Activated naive CD4-positive, alpha-beta T cell treated with anti-CD3 and anti-CD28 coated beads, Interleukin-2, amount 50 U/mL, for 24 hours (primary cell): ENCODE data around the gene SCAMP3.
"Not testable (repeated sequence)": the region's sequence is repeated elsewhere in the genome, so short reads cannot be mapped to it uniquely, and the experiment has no call there.

Source experiments
- H3K27ac Mint-ChIP-seq: one replicate; pipeline ENCODE4 v1.8.0; 2021; ENCODE audit warnings: mild to moderate bottlenecking, mixed read lengths
- H3K27me3 Mint-ChIP-seq: one replicate; pipeline ENCODE4 v1.8.0; 2021; ENCODE audit warnings: mixed read lengths
- H3K36me3 Mint-ChIP-seq: one replicate; pipeline ENCODE4 v1.8.0; 2021; ENCODE audit warnings: mixed read lengths
- H3K4me1 Mint-ChIP-seq: one replicate; pipeline ENCODE4 v1.8.0; 2021; ENCODE audit warnings: mixed read lengths
- H3K4me3 Mint-ChIP-seq: one replicate; pipeline ENCODE4 v1.8.0; 2021; ENCODE audit warnings: mild to moderate bottlenecking, mixed read lengths
- H3K9me3 Mint-ChIP-seq: one replicate; pipeline ENCODE4 v1.8.0; 2021; ENCODE audit warnings: mixed read lengths

The SCAMP3 gene

GRCh38 chr1:155294520-155295182 is 32.5 kb upstream of the SCAMP3 start:
- no peaks in the 10 kb centered on the region for H3K36me3 Mint-ChIP-seq
- no peak overlapping the region for H3K4me3 Mint-ChIP-seq
- H3K27ac Mint-ChIP-seq, result no peak overlapping the region
- no peaks in the 10 kb centered on the region for H3K9me3 Mint-ChIP-seq
- peaks cover 20% of the 10 kb centered on the region for H3K27me3 Mint-ChIP-seq
- H3K4me1 Mint-ChIP-seq, result peaks cover 4% of the 10 kb centered on the region

GRCh38 chr1:155293086-155293749 is 31.1 kb upstream of the SCAMP3 start:
- Mint-ChIP-seq H3K4me3 (no peak overlapping the region), H3K27me3 (peaks cover 20% of the 10 kb centered on the region), H3K36me3 (no peaks in the 10 kb centered on the region), H3K9me3 (no peaks in the 10 kb centered on the region), H3K27ac (no peak overlapping the region), H3K4me1 (peaks cover 4% of the 10 kb centered on the region)

DNA sequence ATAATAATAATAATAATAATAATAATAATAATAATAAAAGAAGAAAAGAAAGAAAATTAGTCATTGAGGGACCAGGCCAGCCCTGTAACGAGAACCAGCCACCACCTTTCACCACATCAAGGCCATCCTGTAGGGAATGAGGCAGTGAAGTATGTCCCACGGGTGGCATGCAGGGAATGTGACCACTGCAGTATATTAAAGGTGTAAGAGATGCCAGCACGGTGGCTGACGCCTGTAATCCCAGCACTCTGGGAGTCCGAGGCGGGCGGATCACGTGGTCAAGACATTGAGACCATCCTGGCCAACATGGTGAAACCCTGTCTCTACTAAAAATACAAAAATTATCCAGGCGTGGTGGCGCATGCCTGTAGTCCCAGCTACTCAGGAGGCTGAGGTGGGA is 28.8 kb upstream of the SCAMP3 start:
- not testable (repeated sequence) for H3K36me3 Mint-ChIP-seq

DNA sequence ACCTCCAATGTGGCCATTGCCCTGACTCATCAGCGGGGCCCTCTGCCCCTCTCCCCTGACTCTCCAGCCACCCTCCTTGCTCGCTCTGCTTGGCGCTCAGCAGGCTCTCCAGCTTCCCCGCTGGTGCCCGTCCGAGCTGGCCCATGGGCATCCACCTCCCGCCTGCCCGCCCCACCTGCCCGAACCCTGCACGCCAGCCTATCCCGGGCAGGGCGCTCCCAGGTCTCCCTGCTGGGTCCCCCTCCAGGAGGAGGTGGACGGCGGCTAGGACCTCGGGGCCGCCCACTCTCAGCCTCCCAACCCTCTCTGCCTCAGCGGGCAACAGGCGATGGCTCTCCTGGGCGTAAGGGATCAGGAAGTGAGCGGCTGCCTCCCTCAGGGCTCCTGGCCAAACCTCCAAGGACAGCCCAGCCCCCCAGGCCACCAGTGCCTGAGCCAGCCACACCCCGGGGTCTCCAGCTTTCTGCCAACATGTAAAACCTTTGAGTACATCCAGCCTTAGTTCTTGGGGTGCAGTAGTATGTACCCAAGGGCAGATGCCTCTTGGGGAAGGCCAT is 25.9 kb upstream of the SCAMP3 start:
- Mint-ChIP-seq H3K4me3 (no peak overlapping the region), H3K27me3 (no peaks in the 10 kb centered on the region)

More for the DNA sequence above, 28.8 kb upstream of the SCAMP3 start:
- H3K27me3 Mint-ChIP-seq, result peaks cover 13% of the 10 kb centered on the region
- H3K4me3 Mint-ChIP-seq, H3K4me1 Mint-ChIP-seq, H3K27ac Mint-ChIP-seq, H3K9me3 Mint-ChIP-seq: not testable (repeated sequence)

DNA sequence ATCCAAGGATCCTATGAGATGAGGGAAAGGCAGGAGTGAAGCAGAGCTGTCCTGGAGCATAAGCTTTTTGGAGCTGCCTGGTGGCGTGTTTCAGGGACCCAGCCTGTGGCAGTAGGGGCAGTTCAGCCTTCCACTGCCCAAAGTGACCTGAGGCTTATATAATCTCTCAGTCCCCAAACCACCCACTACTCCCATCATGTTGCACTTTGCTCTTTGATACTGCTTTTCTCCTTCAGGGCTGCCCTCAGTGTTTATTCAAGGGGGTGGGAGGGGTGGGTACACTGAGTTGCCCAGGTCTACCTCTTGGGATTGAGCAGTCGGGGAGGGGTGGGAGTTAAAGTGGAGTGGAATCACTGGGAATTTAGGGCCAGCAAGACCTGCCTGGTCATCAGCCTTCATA is 24.4 kb upstream of the SCAMP3 start:
- no peaks in the 10 kb centered on the region for H3K27me3 Mint-ChIP-seq
- no peak overlapping the region for H3K27ac Mint-ChIP-seq
- H3K36me3 Mint-ChIP-seq, result no peaks in the 10 kb centered on the region
- H3K9me3 Mint-ChIP-seq, result no peaks in the 10 kb centered on the region
- no peaks in the 10 kb centered on the region for H3K4me1 Mint-ChIP-seq
- H3K4me3 Mint-ChIP-seq, result no peak overlapping the region

More for the DNA sequence above, 25.9 kb upstream of the SCAMP3 start:
- H3K9me3 Mint-ChIP-seq, result no peaks in the 10 kb centered on the region
- H3K27ac Mint-ChIP-seq, result no peak overlapping the region
- no peaks in the 10 kb centered on the region for H3K4me1 Mint-ChIP-seq
- H3K36me3 Mint-ChIP-seq, result no peaks in the 10 kb centered on the region

- no peaks in the 10 kb centered on the region for H3K9me3 Mint-ChIP-seq
- H3K4me1 Mint-ChIP-seq, result no peaks in the 10 kb centered on the region
- H3K27ac Mint-ChIP-seq, result no peak overlapping the region
- H3K36me3 Mint-ChIP-seq, result no peaks in the 10 kb centered on the region
- no peaks in the 10 kb centered on the region for H3K27me3 Mint-ChIP-seq
- H3K4me3 Mint-ChIP-seq, result no peak overlapping the region
Measured at GRCh38 chr1:155285631-155286044, 23.5 kb upstream of the SCAMP3 start.

DNA sequence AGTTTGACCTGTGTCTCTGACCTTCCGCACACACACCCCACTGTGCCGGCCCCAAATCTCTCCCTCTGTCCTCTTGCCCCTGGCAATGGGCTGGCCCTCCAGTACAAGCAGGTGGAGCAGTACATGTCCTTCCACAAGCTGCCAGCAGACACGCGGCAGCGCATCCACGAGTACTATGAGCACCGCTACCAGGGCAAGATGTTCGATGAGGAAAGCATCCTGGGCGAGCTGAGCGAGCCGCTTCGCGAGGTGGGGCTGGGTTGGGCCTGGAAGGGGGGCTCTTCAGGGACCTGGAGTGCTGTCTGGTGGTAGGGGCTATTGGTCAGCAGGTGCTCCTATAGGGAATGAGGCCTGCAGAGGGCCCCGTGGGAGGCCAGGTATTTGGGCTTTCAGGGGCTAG is 22.9 kb upstream of the SCAMP3 start:
- Mint-ChIP-seq H3K4me3 (no peak overlapping the region), H3K27me3 (no peaks in the 10 kb centered on the region), H3K9me3 (no peaks in the 10 kb centered on the region), H3K4me1 (no peaks in the 10 kb centered on the region), H3K36me3 (no peaks in the 10 kb centered on the region), H3K27ac (no peak overlapping the region)

DNA sequence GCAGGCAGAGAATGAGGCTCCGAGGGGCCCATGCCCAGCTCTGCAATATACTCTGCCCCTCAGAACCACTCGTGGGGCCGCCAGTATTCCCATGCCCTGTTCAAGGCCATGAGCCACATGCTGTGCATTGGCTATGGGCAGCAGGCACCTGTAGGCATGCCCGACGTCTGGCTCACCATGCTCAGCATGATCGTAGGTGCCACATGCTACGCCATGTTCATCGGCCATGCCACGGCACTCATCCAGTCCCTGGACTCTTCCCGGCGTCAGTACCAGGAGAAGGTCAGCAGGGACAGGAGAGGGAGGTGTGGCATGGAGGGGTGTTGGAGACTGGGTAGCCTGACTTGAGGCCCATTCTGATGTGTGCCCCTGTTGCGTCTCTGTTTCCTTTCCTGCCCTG is 22.3 kb upstream of the SCAMP3 start:
- H3K36me3 Mint-ChIP-seq, result no peaks in the 10 kb centered on the region
- H3K4me1 Mint-ChIP-seq, result no peaks in the 10 kb centered on the region
- H3K27me3 Mint-ChIP-seq, result no peaks in the 10 kb centered on the region

GRCh38 chr1:155282488-155283091 is 20.4 kb upstream of the SCAMP3 start:
- Mint-ChIP-seq H3K4me1 (peaks cover 7% of the 10 kb centered on the region), H3K9me3 (no peaks in the 10 kb centered on the region), H3K36me3 (no peaks in the 10 kb centered on the region), H3K27ac (no peak overlapping the region), H3K4me3 (no peak overlapping the region), H3K27me3 (no peaks in the 10 kb centered on the region)

More for the DNA sequence above, 22.3 kb upstream of the SCAMP3 start:
- Mint-ChIP-seq H3K27ac (no peak overlapping the region), H3K9me3 (no peaks in the 10 kb centered on the region), H3K4me3 (no peak overlapping the region)

DNA sequence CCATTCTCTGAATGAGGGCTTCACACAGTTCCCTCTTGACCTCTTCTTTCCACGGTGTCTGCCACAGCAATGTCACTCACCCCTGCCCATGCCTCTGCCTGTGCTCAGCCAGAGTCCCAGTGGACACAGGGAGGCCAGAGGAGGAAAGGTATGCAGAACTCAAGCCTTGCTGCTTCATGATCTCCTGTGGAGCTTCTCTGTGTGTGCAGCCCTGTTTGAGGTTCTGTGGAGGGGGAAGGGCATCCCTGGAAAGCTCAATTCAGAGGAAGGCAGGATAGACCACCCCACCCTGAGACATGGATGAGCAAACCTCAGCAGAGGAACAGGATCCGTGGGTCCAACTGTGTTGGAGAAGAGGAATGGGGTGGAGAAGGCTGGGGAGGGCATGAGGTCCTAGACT is 17.1 kb upstream of the SCAMP3 start:
- no peaks in the 10 kb centered on the region for H3K36me3 Mint-ChIP-seq
- H3K4me3 Mint-ChIP-seq, result no peak overlapping the region
- no peaks in the 10 kb centered on the region for H3K27me3 Mint-ChIP-seq
- H3K9me3 Mint-ChIP-seq, result no peaks in the 10 kb centered on the region
- no peak overlapping the region for H3K27ac Mint-ChIP-seq
- H3K4me1 Mint-ChIP-seq, result peaks cover 24% of the 10 kb centered on the region

GRCh38 chr1:155278689-155279160 is 16.6 kb upstream of the SCAMP3 start:
- Mint-ChIP-seq H3K27ac (no peak overlapping the region), H3K36me3 (no peaks in the 10 kb centered on the region), H3K4me3 (peak overlapping the region; percentile 61), H3K9me3 (no peaks in the 10 kb centered on the region), H3K27me3 (no peaks in the 10 kb centered on the region), H3K4me1 (peaks cover 26% of the 10 kb centered on the region)

GRCh38 chr1:155277902-155278688 is 15.9 kb upstream of the SCAMP3 start:
- H3K36me3 Mint-ChIP-seq, result no peaks in the 10 kb centered on the region
- H3K27me3 Mint-ChIP-seq, result no peaks in the 10 kb centered on the region
- H3K4me3 Mint-ChIP-seq, result peak overlapping the region; percentile 83
- no peaks in the 10 kb centered on the region for H3K9me3 Mint-ChIP-seq
- peaks cover 30% of the 10 kb centered on the region for H3K4me1 Mint-ChIP-seq
- H3K27ac Mint-ChIP-seq, result no peak overlapping the region

- Mint-ChIP-seq H3K4me1 (peaks cover 35% of the 10 kb centered on the region), H3K36me3 (peaks cover 2% of the 10 kb centered on the region), H3K27me3 (no peaks in the 10 kb centered on the region), H3K27ac (peak within 1 kb of the TSS; percentile 86), H3K4me3 (peak within 1 kb of the TSS; percentile 83), H3K9me3 (no peaks in the 10 kb centered on the region)
Measured at GRCh38 chr1:155277070-155277901, 15.1 kb upstream of the SCAMP3 start, which contains the start of gene HCN3. Gene HCN3 (plus strand): TSS chr1:155277463. CDS start chr1:155277591, 128 bp downstream.

DNA sequence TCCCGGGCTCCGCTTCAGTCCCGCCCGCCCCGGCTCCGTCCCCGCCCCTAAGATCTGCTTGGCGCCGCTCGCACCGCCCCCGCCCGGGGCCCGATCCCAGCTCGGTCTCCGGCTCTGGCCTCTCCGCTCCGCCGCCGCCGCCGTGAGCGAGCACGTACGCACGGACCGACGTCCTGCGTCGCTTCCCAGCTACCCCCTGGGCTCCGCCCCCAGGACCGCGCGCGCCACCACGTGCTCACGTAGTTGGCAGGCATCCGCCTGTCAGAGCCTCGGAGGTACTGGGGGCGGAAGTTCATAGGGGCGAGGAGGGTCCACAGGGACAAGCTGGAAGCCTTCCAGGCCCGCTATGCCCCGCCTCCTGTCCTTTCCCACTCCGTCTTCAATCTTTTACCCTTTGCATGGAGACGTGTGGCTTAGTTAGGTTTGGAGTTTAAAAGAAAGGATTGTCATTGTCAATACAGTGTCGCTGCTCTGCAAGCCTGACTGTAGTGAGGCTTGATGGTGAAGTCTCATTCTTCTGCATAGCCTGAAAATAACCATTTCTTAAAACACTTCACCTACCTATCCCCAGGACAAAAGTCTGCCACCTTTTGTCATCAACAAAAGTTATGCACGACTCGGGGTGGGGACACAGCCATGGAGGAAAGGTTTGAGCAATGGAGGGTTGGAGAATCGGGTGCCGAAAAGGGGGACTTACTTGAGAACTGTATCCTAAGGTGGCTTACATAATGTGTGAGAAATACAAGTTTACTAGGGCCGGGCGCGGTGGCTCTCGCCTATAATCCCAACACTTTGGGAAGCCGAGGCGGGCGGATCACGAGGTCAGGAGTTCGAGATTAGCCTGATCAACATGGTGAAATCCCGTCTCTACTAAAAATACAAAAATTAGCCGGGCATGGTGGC is 11.4 kb upstream of the SCAMP3 start, which contains the start of gene CLK2:
CLK2 (minus strand) TSS at position 162 of the 903 bp plus-strand sequence. CDS start 2,527 bp downstream, outside the sequence.
- no peaks in the 10 kb centered on the region for H3K9me3 Mint-ChIP-seq
- H3K27me3 Mint-ChIP-seq, result no peaks in the 10 kb centered on the region
- H3K36me3 Mint-ChIP-seq, result peaks cover 10% of the 10 kb centered on the region
- H3K27ac Mint-ChIP-seq, result peak within 1 kb of the TSS; percentile 95
- peak within 1 kb of the TSS; percentile 91 for H3K4me3 Mint-ChIP-seq
- H3K4me1 Mint-ChIP-seq, result peaks cover 53% of the 10 kb centered on the region
